Measurements from ENCODE around the gene MDM2. TPM values are rescaled to one million over a fixed set of nuclear protein-coding genes. Genes with fewer than 3 reads are reported as not detected.
A peak's percentile ranks its signal among the peaks of the same experiment; 100 is the strongest.

Gene MDM2
- polyA plus RNA-seq, 3 donors, result 16.2 to 39.9 (median 27.6) TPM

- Mint-ChIP-seq H3K27ac (peak overlapping the region in 3 of 7 donors; percentile 4 to 58 (median 41)), H3K9me3 (no peaks in the 10 kb centered on the region), H3K4me1 (no peaks in the 10 kb centered on the region), H3K27me3 (ENCODE audit: low read depth in 3 of 3) (peaks cover 0 to 2% (median 0%) of the 10 kb centered on the region in 3 donors), H3K36me3 (peaks cover 51 to 71% of the 10 kb centered on the region in 2 donors), H3K4me3 (no peak overlapping the region)
- Histone ChIP-seq H3K9me3 (replicated peaks in 1 of 2; ENCODE audit: control insufficient read depth in 1 of 2, insufficient read depth in 1 of 2, low read length in 2 of 2) (no peaks in the 10 kb centered on the region), H2AFZ (ENCODE audit: insufficient read depth, low read depth, low read length, poor library complexity, severe bottlenecking) (no peak overlapping the region), H3K4me1 (ENCODE audit: control insufficient read depth in 1 of 2, insufficient read depth in 2 of 2, low read length in 2 of 2) (no peaks in the 10 kb centered on the region), H3K27ac (ENCODE audit: low read depth in 1 of 2, low read length in 2 of 2) (peak overlapping the region in 1 of 2 donors; percentile 29), H3K79me2 (ENCODE audit: insufficient read depth, low read length) (no peaks in the 10 kb centered on the region), H3K4me2 (replicated peaks; ENCODE audit: extremely low read depth, low read length, poor library complexity, severe bottlenecking) (no peak overlapping the region), H3K9ac (ENCODE audit: insufficient read depth, low read length, poor library complexity, severe bottlenecking) (no peak overlapping the region), H3K4me3 (replicated peaks in 1 of 3; ENCODE audit: low read depth in 2 of 3, low read length in 3 of 3) (no peak overlapping the region), H3K27me3 (ENCODE audit: control insufficient read depth in 2 of 2, insufficient read depth in 2 of 2, low read length in 2 of 2) (no peaks in the 10 kb centered on the region), H3K36me3 (replicated peaks in 1 of 2; ENCODE audit: control insufficient read depth in 1 of 2, insufficient read depth in 2 of 2, low read length in 2 of 2) (peaks cover 24 to 54% of the 10 kb centered on the region in 2 donors), H4K20me1 (ENCODE audit: insufficient read depth, low read length) (no peaks in the 10 kb centered on the region)
- WGBS (ENCODE audit: insufficient coverage), result 93% methylated on average over 7 of the region's 8 CpGs
- no peak for DNase-seq
- intact Hi-C loops (cut with micrococcal nuclease), result no loop called here
- TF ChIP-seq, protein P1, sequence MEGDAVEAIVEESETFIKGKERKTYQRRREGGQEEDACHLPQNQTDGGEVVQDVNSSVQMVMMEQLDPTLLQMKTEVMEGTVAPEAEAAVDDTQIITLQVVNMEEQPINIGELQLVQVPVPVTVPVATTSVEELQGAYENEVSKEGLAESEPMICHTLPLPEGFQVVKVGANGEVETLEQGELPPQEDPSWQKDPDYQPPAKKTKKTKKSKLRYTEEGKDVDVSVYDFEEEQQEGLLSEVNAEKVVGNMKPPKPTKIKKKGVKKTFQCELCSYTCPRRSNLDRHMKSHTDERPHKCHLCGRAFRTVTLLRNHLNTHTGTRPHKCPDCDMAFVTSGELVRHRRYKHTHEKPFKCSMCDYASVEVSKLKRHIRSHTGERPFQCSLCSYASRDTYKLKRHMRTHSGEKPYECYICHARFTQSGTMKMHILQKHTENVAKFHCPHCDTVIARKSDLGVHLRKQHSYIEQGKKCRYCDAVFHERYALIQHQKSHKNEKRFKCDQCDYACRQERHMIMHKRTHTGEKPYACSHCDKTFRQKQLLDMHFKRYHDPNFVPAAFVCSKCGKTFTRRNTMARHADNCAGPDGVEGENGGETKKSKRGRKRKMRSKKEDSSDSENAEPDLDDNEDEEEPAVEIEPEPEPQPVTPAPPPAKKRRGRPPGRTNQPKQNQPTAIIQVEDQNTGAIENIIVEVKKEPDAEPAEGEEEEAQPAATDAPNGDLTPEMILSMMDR (IDR thresholded peaks at IDR 0.05), result no peak
These were observed 45.9 kb upstream of the MDM2 start for GRCh38 chr12:68761901-68762630.

GRCh38 chr12:68762691-68763090, 45.3 kb upstream of the MDM2 start:
- Mint-ChIP-seq H3K36me3 (peaks cover 49 to 77% of the 10 kb centered on the region in 2 donors), H3K27me3 (ENCODE audit: low read depth in 3 of 3) (peaks cover 0 to 2% (median 0%) of the 10 kb centered on the region in 3 donors), H3K4me3 (no peak overlapping the region), H3K4me1 (no peaks in the 10 kb centered on the region), H3K9me3 (no peaks in the 10 kb centered on the region), H3K27ac (peak overlapping the region in 2 of 7 donors; percentile 50 to 74)
- Histone ChIP-seq H3K27ac (ENCODE audit: low read depth in 1 of 2, low read length in 2 of 2) (peak overlapping the region in 1 of 2 donors; percentile 29), H3K79me2 (ENCODE audit: insufficient read depth, low read length) (no peaks in the 10 kb centered on the region), H2AFZ (ENCODE audit: insufficient read depth, low read depth, low read length, poor library complexity, severe bottlenecking) (no peak overlapping the region), H3K9me3 (replicated peaks in 1 of 2; ENCODE audit: control insufficient read depth in 1 of 2, insufficient read depth in 1 of 2, low read length in 2 of 2) (no peaks in the 10 kb centered on the region), H4K20me1 (ENCODE audit: insufficient read depth, low read length) (no peaks in the 10 kb centered on the region), H3K36me3 (replicated peaks in 1 of 2; ENCODE audit: control insufficient read depth in 1 of 2, insufficient read depth in 2 of 2, low read length in 2 of 2) (peaks cover 24 to 56% of the 10 kb centered on the region in 2 donors), H3K9ac (ENCODE audit: insufficient read depth, low read length, poor library complexity, severe bottlenecking) (no peak overlapping the region), H3K4me1 (ENCODE audit: control insufficient read depth in 1 of 2, insufficient read depth in 2 of 2, low read length in 2 of 2) (no peaks in the 10 kb centered on the region), H3K4me2 (replicated peaks; ENCODE audit: extremely low read depth, low read length, poor library complexity, severe bottlenecking) (no peak overlapping the region), H3K27me3 (ENCODE audit: control insufficient read depth in 2 of 2, insufficient read depth in 2 of 2, low read length in 2 of 2) (no peaks in the 10 kb centered on the region), H3K4me3 (replicated peaks in 1 of 3; ENCODE audit: low read depth in 2 of 3, low read length in 3 of 3) (no peak overlapping the region)
- WGBS (ENCODE audit: insufficient coverage), result 100% methylated on average over 1 of the region's 3 CpGs
- intact Hi-C loops (cut with micrococcal nuclease), result no loop called here
- TF ChIP-seq, protein P1 (IDR thresholded peaks at IDR 0.05), result no peak
- no peak for DNase-seq
